Measurements from ENCODE around the gene NVL.
"Not testable (repeated sequence)": the region's sequence is repeated elsewhere in the genome, so short reads cannot be mapped to it uniquely, and the experiment has no call there.

NVL gene
- total RNA-seq = 51.9 to 57.6 reads per million in 2 donors

DNA sequence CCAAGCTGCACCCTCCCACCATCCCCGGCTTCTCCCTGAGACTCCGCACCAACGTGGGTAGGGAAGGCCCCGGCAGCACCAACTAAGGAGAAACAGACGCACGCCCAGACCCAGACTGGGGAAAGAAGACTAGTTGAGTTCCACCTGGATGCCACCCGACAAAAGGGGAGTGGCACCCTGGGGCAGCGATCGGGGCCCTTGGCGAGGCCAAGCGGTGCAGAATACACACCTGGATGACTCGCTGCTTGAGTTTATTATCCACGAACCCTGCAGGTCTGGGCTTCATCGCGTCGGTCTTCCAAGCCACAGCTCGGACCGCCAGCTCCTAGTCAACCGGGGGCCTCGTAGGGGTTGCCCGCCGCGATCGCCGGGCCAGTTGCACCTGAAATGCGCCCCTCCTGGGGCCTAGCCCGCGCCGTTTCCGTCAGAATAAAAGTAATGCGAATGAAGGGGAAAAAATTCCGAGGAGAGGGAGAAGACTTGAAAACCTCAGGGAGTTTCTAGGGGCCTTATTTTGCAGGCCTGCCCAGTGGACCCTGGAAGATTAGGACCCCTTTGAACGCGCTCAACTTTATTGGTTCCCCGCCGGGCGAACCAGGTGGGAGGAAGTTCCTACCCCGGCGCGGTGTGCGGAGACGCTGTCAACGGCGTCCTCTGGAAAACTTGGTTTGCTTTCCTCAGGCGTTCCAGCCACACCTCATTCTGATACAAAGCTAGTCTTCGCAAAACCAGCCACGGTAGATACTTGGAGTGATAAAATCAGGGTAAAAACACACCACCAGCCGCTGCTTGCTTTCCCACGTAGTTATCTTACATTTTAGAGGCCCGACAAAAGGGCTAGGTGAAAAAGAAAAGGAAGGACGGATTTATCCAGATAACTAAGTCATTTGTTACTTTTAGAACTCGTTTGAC, at the start of gene NVL:
Gene NVL (minus strand): TSS at position 331 of the 912 bp plus-strand sequence. CDS start 45 bp downstream, at position 286.
- DNase-seq = peak; percentile 46

GRCh38 chr1:224378855-224379631, 49.1 kb upstream of the NVL start:
- no peak for DNase-seq

DNA sequence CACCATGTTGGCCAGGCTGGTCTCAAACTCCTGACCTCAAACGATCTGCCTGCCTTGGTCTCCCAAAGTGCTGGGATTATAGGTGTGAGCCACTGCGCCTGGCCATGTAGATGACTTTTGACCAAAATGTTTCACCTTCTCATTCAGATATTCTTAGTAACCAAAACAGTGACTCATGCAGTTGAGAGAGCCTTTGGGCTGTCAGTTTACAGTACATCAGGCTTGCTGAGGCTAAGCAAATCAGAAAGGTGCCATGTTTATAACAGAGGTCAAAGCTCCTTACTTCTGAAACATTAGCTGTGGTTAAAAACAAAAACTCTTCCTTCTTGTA, 47.7 kb upstream of the NVL start:
- no peak for DNase-seq

DNA sequence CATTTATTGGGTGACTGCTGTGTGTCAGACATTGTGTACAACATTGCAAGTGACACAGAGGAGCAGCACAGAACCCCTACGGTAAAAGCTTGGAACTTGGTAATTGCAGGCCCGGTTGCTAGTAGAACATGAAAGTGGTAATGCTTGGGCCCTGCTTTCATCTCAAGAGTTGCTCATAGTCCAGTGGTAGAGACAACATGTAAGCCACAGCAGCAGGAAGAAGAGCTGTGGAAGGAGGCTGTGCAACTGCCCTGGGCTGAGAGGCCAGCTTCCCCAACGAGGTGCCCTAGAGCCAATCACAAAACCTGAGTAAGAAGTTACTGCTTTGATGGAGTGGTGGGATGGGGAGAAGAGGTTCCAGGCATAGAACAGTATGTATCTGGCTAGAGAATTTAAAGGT, 45.1 kb upstream of the NVL start:
- no peak for DNase-seq

- no peak for DNase-seq
Observed at GRCh38 chr1:224373008-224373590, 43.1 kb upstream of the NVL start.

GRCh38 chr1:224368409-224368808, 38.4 kb upstream of the NVL start:
- no peak for DNase-seq

- DNase-seq = no peak
Observed at GRCh38 chr1:224359207-224359606, 29.2 kb upstream of the NVL start.

DNA sequence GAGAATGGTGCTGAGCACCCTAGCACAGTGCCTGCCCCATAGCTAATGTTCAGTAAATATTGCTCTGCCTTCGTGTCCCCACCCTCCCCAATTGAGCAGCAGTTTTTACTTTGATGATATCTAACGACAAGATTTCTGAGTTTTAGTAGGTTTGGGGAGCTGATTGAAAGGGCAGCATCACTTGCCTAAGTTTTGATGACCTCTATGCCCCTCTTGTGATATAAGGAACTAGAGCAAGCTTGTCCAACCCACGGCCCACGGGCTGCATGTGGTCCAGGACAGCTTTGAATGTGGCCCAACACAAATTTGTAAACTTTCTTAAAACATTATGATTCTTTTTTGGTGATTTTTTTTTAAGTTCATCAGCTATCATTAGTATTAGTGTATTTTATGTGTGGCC, 28.3 kb upstream of the NVL start:
- no peak for DNase-seq

DNA sequence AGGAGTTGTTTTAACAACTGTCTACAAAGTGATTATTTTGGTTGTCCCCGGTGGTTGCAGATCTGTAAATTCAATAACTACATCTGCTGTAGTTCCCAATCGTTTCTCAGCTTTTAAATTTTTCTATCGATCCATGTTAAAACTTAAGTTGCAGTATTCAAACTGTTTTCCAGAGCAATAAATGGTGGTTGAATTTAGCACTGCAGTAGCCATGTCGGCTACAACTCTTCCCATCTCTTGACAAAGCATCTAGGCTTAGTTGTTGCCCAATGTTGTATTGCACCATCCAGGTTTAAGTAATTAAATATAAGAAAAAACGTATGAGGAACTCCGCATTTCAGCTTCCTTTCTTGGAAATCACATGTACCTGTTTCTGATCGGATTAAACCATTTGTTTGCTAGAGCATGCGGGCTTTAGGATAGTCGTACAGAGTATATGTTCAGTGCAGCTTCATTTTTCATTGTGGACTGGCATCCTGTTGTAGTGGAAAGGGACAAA, 27.7 kb upstream of the NVL start:
- DNase-seq = no peak

- peak; percentile 76 for DNase-seq
Observed at GRCh38 chr1:224356685-224357625, 27.0 kb upstream of the NVL start, which contains the start of gene CNIH4. TSS of gene CNIH4 (plus strand) at chr1:224356879. CDS start at chr1:224356925, 46 bp downstream.

DNA sequence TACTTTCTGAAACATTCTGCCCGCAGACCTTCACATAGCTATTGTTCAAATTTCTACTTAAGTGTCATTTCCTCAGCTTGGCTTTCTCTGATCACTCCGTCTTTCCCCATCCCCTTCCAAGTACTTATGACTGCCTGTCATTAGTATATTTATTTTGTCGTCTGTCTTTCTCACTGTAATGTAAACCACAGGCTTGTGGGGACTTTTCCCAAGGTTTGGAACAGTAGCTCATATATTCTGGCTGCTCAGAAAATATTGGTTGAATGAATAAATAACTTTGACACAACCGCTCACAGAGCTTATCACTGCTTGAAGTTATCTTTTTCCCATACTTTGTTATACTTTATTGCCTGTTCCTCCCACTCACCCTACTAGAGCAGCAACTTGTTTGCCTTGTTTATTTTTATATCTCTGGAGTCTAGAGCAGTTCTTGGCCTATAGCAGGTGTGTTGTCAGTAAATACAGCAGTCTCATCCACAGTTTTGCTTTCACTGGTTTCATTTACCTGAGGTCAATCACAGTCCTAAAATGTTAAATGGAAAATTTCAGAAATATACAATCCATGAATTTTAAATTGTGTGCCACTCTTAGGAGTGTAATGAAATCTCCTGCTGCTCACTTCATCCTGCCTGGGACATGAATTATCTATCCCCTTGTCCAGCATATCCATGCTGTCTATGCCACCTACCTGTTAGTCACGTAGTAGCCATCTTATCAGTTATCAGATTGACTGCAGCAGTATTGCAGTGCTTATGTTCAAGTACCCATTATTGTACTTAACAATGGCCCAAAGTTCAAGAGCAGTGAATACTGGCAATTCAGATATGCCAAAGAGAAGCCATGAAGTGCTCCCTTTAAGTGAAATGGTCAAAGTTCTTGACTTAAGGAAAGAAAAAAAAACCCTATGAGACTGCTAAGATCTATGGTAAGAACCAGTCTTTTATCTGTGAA, 24.3 kb upstream of the NVL start:
- no peak for DNase-seq

DNA sequence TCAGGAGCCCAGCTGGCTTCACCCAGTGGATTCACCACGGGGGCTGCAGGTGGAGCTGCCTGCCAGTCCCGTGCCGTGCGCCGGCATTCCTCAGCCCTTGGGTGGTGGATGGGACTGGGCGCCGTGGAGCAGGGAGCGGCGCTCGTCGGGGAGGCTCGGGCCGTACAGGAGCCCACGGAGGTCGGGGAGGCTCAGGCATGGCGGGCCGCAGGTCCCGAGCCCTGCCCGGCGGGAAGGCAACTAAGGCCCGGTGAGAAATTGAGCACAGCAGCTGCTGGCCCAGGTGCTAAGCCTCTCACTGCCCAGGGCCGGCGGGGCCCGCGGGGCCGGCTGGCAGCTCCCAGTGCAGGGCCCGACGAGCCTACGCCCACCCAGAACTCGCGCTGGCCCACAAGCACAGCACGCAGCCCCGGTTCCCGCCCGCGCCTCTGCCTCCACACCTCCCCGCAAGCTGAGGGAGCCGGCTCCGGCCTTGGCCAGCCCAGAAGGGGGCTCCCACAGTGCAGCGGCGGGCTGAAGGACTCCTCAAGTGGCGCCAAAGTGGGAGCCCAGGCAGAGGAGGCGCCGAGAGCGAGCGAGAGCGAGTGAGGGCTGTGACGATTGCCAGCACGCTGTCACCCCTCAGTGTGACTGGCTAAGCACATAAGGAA, 22.6 kb upstream of the NVL start:
- DNase-seq = not testable (repeated sequence)

GRCh38 chr1:224349716-224350115, 19.7 kb upstream of the NVL start:
- not testable (repeated sequence) for DNase-seq

DNA sequence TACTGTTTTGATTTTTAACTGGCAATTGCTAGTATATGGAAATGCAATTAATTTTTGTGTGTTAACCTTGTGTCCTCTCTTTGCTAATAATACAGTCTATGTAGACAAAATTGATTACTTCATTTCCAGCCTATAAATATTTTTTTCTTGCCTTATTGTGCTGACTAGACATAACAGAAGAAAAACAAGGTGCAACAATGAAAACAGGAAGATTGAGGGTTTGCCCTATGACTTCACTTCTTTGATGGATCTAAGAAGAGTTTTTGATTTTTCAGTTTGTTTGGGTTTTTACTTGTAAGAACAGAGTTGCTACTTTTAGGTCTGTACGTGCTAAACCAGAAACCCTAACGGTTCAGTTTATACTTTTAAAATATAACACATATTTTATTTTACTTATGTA, 18.2 kb upstream of the NVL start:
- DNase-seq = no peak

DNA sequence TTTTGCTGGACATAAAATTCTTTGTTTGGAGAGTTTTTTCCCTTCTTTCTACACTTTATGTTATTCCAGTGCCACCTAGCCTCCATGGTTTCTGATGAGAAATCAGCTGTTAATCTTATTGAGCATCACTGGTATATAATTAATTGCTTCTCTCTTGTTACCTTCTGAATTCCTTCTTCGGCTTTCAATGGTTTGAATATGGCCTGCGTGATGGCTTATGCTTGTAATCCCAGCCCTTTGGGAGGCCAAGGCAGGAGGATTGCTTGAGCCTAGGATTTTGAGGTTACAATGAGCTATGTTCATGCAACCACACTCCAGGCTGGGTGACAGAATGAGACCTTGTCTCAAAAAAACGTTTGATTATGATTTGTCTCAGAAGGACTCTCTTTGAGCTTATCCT, 13.7 kb upstream of the NVL start:
- DNase-seq = no peak

DNA sequence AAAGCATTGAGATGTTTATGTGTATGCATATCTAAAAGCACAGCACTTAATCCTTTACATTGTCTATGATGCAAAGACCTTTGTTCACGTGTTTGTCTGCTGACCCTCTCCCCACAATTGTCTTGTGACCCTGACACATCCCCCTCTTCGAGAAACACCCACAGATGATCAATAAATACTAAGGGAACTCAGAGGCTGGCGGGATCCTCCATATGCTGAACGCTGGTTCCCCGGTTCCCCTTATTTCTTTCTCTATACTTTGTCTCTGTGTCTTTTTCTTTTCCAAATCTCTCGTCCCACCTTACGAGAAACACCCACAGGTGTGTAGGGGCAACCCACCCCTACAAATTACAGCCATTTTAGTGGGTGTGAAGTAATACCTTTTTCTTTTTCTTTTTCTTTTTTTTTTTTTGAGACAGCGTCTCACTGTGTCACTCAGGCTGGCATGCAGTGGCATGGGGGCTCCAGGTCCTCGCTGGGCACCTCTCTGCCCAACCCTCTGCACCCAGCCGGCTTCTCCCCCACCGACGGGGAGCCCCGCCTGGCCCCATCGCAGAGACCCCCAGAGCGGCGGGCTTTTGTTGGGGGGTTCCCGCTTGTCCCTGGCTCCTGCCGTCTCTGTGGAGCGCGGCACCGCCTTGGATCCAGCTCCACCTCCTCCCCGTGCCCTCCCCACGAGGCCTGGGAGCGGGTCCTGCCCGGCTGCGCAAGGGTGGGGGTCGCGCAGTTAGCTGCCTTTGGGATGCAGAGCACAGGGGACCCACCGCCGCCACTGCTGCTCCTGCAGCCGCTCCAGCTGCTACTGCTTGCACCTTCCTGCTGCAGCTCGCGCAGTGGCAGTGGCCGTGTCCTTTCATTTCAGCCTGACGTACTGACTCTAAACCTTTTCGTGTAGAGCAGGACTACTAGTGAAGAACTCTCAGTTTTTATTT, 10.7 kb upstream of the NVL start:
- DNase-seq = not testable (repeated sequence)

GRCh38 chr1:224339442-224340033, 9.6 kb upstream of the NVL start:
- no peak for DNase-seq

GRCh38 chr1:224338150-224338838, 8.3 kb upstream of the NVL start:
- DNase-seq = no peak
